GM12878 (cell line): ENCODE results near the gene LMAN2. TPM values are rescaled to one million over a fixed set of nuclear protein-coding genes. Genes with fewer than 3 reads are reported as not detected.

ENCODE experiments used
- ATAC-seq: fragments of 200-7000 bp; cut with Tn5 transposase; 3 replicates; pipeline ENCODE4 v1.9.1; 2020; ENCODE audit warnings: mild to moderate bottlenecking, moderate library complexity
- BruUV-seq: library from RNA; stranded (reverse); fragments of 400-500 nt; replicated peaks from 2 replicates; lab custom pipeline; 2021; lab: Mats Ljungman, UMichigan
- CTCF ChIA-PET: fragments of 300-600 bp; sonication (Branson Sonifier 250); formaldehyde crosslinking; extraction: SDS; loops from one replicate; lab custom pipeline; 2021; ENCODE audit warnings: inconsistent platforms; lab: Yijun Ruan, JAX
- POLR2A ChIA-PET: fragments of 350-600 bp; formaldehyde crosslinking; extraction: SDS; loops from one replicate; lab custom pipeline; 2021; ENCODE audit warnings: inconsistent platforms; lab: Charles Lee
- RAD21 ChIA-PET: fragments of 300-600 bp; sonication (Branson Sonifier 250); formaldehyde crosslinking; loops from one replicate; lab custom pipeline; 2023; ENCODE audit warnings: antibody characterized with exemption; ENCODE audit not compliant: unreplicated experiment; lab: Charles Lee
- SMC1A ChIA-PET: fragments of 300-600 bp; sonication (Branson Sonifier 250); formaldehyde crosslinking; loops from one replicate; lab custom pipeline; 2023; ENCODE audit not compliant: unreplicated experiment, uncharacterized antibody; lab: Charles Lee
- DNase-seq: peaks from one replicate; pipeline ENCODE4 v3.0.0-alpha.2; 2011; ENCODE audit warnings: low read depth, low spot score
- FAIRE-seq: peaks from 3 replicates; lab custom pipeline; 2011; peaks lifted over from hg19 to GRCh38; lab: Jason Lieb, UNC
- H2AFZ ChIP-seq: 2 replicates; pipeline ENCODE4 v1.6.0; 2011; ENCODE audit warnings: low read depth, low read length, control low read depth; ENCODE audit not compliant: control insufficient read depth
- H3K27ac ChIP-seq: 2 replicates; pipeline ENCODE4 v1.5.1; 2011; ENCODE audit warnings: control low read depth; ENCODE audit not compliant: control insufficient read depth, insufficient read depth
- H3K27me3 ChIP-seq, 2 experiments: replicated peaks in 1 of 2; 2 replicates each; pipeline versions ENCODE4 v1.6.0 to v1.6.1; 2011; ENCODE audit warnings: low read length in 1 of 2; ENCODE audit not compliant: control insufficient read depth in 2 of 2, insufficient read depth in 2 of 2
- H3K36me3 ChIP-seq, 2 experiments: 2 replicates each; pipeline ENCODE4 v1.5.1; 2011; ENCODE audit warnings: low read length in 1 of 2; ENCODE audit not compliant: control insufficient read depth in 2 of 2, insufficient read depth in 2 of 2
- H3K4me1 ChIP-seq: 2 replicates; pipeline ENCODE4 v1.6.1; 2011; ENCODE audit warnings: mild to moderate bottlenecking, low read length, moderate library complexity, mixed read lengths; ENCODE audit not compliant: control insufficient read depth, insufficient read depth
- H3K4me2 ChIP-seq: 2 replicates; pipeline ENCODE4 v1.6.0; 2011; ENCODE audit warnings: control low read depth; ENCODE audit not compliant: control insufficient read depth, insufficient read depth
- H3K4me3 ChIP-seq: fragments of 200-600 bp; sonication (generic); 2 replicates; pipeline ENCODE4 v1.5.1; 2016
- H3K79me2 ChIP-seq: 2 replicates; pipeline ENCODE4 v1.6.0; 2011; ENCODE audit warnings: low read length; ENCODE audit not compliant: control insufficient read depth, insufficient read depth
- H3K9ac ChIP-seq: 2 replicates; pipeline ENCODE4 v1.8.0; 2011; ENCODE audit warnings: low read length, control low read depth, mixed read lengths; ENCODE audit not compliant: control insufficient read depth, insufficient read depth
- H3K9me3 ChIP-seq: replicated peaks from 3 replicates; pipeline ENCODE4 v1.5.1; 2011; ENCODE audit warnings: mild to moderate bottlenecking, low read length; ENCODE audit not compliant: control insufficient read depth, insufficient read depth
- H4K20me1 ChIP-seq: 2 replicates; pipeline ENCODE4 v1.6.0; 2011; ENCODE audit not compliant: control insufficient read depth, insufficient read depth
- ASH2L ChIP-seq: fragments of 300-600, 200-600 bp; sonication (generic); IDR thresholded peaks from 2 replicates; pipeline ENCODE4 v1.6.1; 2017; ENCODE audit warnings: low read depth, mild to moderate bottlenecking, borderline replicate concordance
- BACH1 ChIP-seq: fragments of 450-650 bp; IDR thresholded peaks from 2 replicates; pipeline ENCODE4 v1.6.1; 2017; ENCODE audit warnings: mild to moderate bottlenecking, borderline replicate concordance
- CREB1 ChIP-seq: IDR thresholded peaks from 2 replicates; pipeline ENCODE4 v1.6.1; 2012; ENCODE audit warnings: low read depth, mild to moderate bottlenecking, inconsistent platforms
- ETV6 ChIP-seq, 2 experiments: fragments of 450-650 bp in 1 of 2; IDR thresholded peaks in 1 of 2; conservative IDR thresholded peaks in 1 of 2; 2 replicates each; pipeline ENCODE4 v1.6.1; 2014; ENCODE audit warnings: antibody characterized with exemption in 1 of 2, borderline replicate concordance in 1 of 2, low read depth in 1 of 2, mild to moderate bottlenecking in 1 of 2, moderate library complexity in 1 of 2
- IRF4 ChIP-seq: IDR thresholded peaks from 2 replicates; pipeline ENCODE4 v1.6.1; 2011; ENCODE audit warnings: low read depth, low read length
- NFIC ChIP-seq: IDR thresholded peaks from 2 replicates; pipeline ENCODE4 v1.6.1; 2012; ENCODE audit warnings: low read depth, mild to moderate bottlenecking, inconsistent platforms, low read length, moderate library complexity
- NFYA ChIP-seq: IDR thresholded peaks from 2 replicates; pipeline ENCODE4 v1.6.1; 2011; ENCODE audit warnings: low read depth, mild to moderate bottlenecking, low read length, improper control_type of control experiment, borderline replicate concordance
- PML ChIP-seq: IDR thresholded peaks from 2 replicates; pipeline ENCODE4 v1.6.1; 2012; ENCODE audit warnings: low read length, inconsistent platforms
- SKIL ChIP-seq: fragments of 450-650 bp; IDR thresholded peaks from 2 replicates; pipeline ENCODE4 v1.6.1; 2017; ENCODE audit warnings: mild to moderate bottlenecking, low read depth, inconsistent platforms; ENCODE audit not compliant: poor library complexity, severe bottlenecking
- SUZ12 ChIP-seq: fragments of 200-600 bp; sonication (generic); IDR thresholded peaks from one replicate; pipeline ENCODE4 v1.6.1; 2018; ENCODE audit warnings: antibody characterized with exemption, mild to moderate bottlenecking; ENCODE audit not compliant: unreplicated experiment
- TBL1XR1 ChIP-seq: IDR thresholded peaks from 2 replicates; pipeline ENCODE4 v1.6.1; 2012; ENCODE audit warnings: low read depth, low read length, improper control_type of control experiment
- USF1 ChIP-seq: IDR thresholded peaks from 2 replicates; pipeline ENCODE4 v1.6.1; 2011; ENCODE audit warnings: borderline replicate concordance, low read depth, mild to moderate bottlenecking, moderate library complexity, mixed read lengths, low read length; ENCODE audit not compliant: insufficient read depth; ENCODE audit errors: extremely low read length
- ZBTB4 ChIP-seq: fragments of 450-650 bp; formaldehyde crosslinking; IDR thresholded peaks from 2 replicates; pipeline ENCODE4 v1.4.0; 2022; ENCODE audit warnings: mild to moderate bottlenecking, moderate library complexity
- WGBS: methylation state at CpG from one replicate; pipeline ENCODE4 v1.1.6; 2016; ENCODE audit warnings: low lambda C conversion rate; ENCODE audit not compliant: insufficient replicate concordance, insufficient coverage; ENCODE audit errors: missing lambda C conversion rate; 5-methylcytosine and 5-hydroxymethylcytosine counted together
- in situ Hi-C: fragments of 300-500 bp; cut with MboI; formaldehyde crosslinking; loops from 9 replicates; pipeline ENCODE4 v1.14.3; 2018; ENCODE audit warnings: mixed read lengths
- intact Hi-C: fragments of 100-400 bp; cut with micrococcal nuclease; formaldehyde crosslinking; loops from one replicate; pipeline ENCODE4 v1.14.2; 2022; ENCODE audit not compliant: unreplicated experiment
- polyA plus RNA-seq, 11 experiments: library from polyadenylated mRNA; depleted of rRNA in 4 of 11; unstranded in 6 of 11; stranded (reverse) in 5 of 11; fragments of >200 nt; fragmentation: Nextera tagmentation in 4 of 11; fragmentation: Illumina TruSeq in 1 of 11; extraction: Ambion mirVana in 4 of 11; extraction: Trizol in 1 of 11; gene quantifications; 1 replicate in 1 of 11; 2 replicates in 10 of 11; pipeline versions ENCODE4 v1.2.1 to v1.2.3, GENCODE V29; 2011 to 2016; ENCODE audit warnings: inconsistent platforms in 2 of 11, missing spikeins in 2 of 11, low read depth in 1 of 11
- total RNA-seq, 4 experiments: library from RNA; depleted of rRNA in 3 of 4; stranded (reverse); fragments of >200 nt in 3 of 4; fragmentation: Illumina TruSeq in 1 of 4; extraction: Trizol in 1 of 4; gene quantifications; 2 replicates each; pipeline versions ENCODE4 v1.2.1 to v1.2.3, GENCODE V29; 2013 to 2021
- TF ChIP-seq, protein P1 (sequence below): fragments of 450-650 bp; IDR thresholded peaks from 2 replicates; pipeline ENCODE4 v1.6.1; 2016; ENCODE audit warnings: mild to moderate bottlenecking

LMAN2 gene
- total and polyA plus RNA-seq, 10 of the 15 experiments (the other 5 are each of a cell fraction or from before 2014, with no cell fraction given) = 2.4 to 264 (median 147) TPM

GRCh38 chr5:177306674-177307543 lies 44.6 kb downstream of the LMAN2 start:
- SMC1A ChIA-PET = interaction anchor here (1.4 kb wide), 1 partner anchor 152 kb away, joined by 3 read pairs; no protein-coding TSS in a partner anchor
- intact Hi-C loops = loop anchor here (10.0 kb wide), 1 partner anchor 288 kb away; the partner anchor contains the start of gene TMED9
- TF ChIP-seq TBL1XR1 (no peak), CREB1 (no peak), ZBTB4 (CRISPR knock-in tag) (no peak), ETV6 (conservative IDR thresholded peaks at IDR 0.05 in 1 of 2, IDR thresholded peaks at IDR 0.05 in 1 of 2; ENCODE audit: borderline replicate concordance in 1 of 2, low read depth in 1 of 2) (no peak), NFYA (no peak), IRF4 (no peak), SKIL (no peak), ASH2L (no peak), BACH1 (0 out of 2 replicates have a peak, but pooled peaks have one; percentile 33), NFIC (0 out of 2 replicates have a peak, but pooled peaks have one; percentile 28), SUZ12 (no peak), PML (no peak), USF1 (no peak)
- TF ChIP-seq, protein P1, sequence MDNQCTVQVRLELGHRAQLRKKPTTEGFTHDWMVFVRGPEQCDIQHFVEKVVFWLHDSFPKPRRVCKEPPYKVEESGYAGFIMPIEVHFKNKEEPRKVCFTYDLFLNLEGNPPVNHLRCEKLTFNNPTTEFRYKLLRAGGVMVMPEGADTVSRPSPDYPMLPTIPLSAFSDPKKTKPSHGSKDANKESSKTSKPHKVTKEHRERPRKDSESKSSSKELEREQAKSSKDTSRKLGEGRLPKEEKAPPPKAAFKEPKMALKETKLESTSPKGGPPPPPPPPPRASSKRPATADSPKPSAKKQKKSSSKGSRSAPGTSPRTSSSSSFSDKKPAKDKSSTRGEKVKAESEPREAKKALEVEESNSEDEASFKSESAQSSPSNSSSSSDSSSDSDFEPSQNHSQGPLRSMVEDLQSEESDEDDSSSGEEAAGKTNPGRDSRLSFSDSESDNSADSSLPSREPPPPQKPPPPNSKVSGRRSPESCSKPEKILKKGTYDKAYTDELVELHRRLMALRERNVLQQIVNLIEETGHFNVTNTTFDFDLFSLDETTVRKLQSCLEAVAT = no peak

More at GRCh38 chr5:177306674-177307543, 44.6 kb downstream of the LMAN2 start:
- no TSS peak for BruUV-seq
- DNase-seq = no peak
- ChIA-PET RAD21 (no interaction called here), CTCF (interaction anchor here (1.0 to 3.6 kb wide), 3 partner anchors 12 to 195 kb away, joined by 3 to 22 read pairs (median 4); no protein-coding TSS in a partner anchor), POLR2A (no interaction called here)
- no peak overlapping the region; the same call in 1 of the 2 replicates for H3K27ac ChIP-seq
- WGBS = 50% methylated on average over 15 of the region's 15 CpGs
- no peak overlapping the region for H2AFZ ChIP-seq
- peaks cover 7 to 16% of the 10 kb centered on the region in 2 experiments for H3K36me3 ChIP-seq
- in situ Hi-C loops = no loop called here
- ATAC-seq = no peak
- peaks cover 26% of the 10 kb centered on the region for H3K4me1 ChIP-seq
- H3K79me2 ChIP-seq = peaks cover 48% of the 10 kb centered on the region
- H4K20me1 ChIP-seq = no peaks in the 10 kb centered on the region
- no peak overlapping the region for H3K9ac ChIP-seq
- H3K27me3 ChIP-seq = no peaks in the 10 kb centered on the region
- no peaks in the 10 kb centered on the region for H3K9me3 ChIP-seq
- no peak for FAIRE-seq
- no peak overlapping the region for H3K4me2 ChIP-seq
- H3K4me3 ChIP-seq = no peak overlapping the region
